ENCODE measurements around the gene MACO1. TPM values are rescaled to one million over a fixed set of nuclear protein-coding genes. Genes with fewer than 3 reads are reported as not detected.
"Not testable (repeated sequence)": the region's sequence is repeated elsewhere in the genome, so short reads cannot be mapped to it uniquely, and the experiment has no call there.

MACO1 gene
- total RNA-seq, 1 donor from 2014 or later = 24.9 TPM

DNA sequence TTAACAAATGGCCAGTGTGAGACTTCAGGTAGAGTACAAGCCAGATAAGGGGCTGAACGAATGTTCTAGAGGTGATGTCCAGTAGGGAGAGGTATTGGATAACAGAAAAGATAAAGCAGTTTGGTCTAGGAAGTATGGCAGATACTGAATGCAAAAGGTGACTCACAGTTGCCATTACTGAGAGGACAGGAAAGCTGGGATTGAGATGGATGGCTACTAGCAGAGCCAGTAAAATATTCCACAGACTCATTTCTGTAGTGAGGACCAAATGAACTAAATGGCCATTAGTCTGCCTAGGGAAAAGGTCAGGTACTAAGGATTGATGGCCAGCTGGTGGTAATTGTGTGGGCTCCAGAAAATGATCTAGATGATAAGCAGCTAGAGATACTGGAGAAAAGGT lies 11.5 kb downstream of the MACO1 start:
- no peaks in the 10 kb centered on the region for H3K27me3 ChIP-seq (ENCODE audit: control insufficient read depth, insufficient read depth, low read length)
- no peaks in the 10 kb centered on the region for H3K36me3 ChIP-seq (ENCODE audit: control insufficient read depth, insufficient read depth, low read length)
- TF ChIP-seq, protein P1, sequence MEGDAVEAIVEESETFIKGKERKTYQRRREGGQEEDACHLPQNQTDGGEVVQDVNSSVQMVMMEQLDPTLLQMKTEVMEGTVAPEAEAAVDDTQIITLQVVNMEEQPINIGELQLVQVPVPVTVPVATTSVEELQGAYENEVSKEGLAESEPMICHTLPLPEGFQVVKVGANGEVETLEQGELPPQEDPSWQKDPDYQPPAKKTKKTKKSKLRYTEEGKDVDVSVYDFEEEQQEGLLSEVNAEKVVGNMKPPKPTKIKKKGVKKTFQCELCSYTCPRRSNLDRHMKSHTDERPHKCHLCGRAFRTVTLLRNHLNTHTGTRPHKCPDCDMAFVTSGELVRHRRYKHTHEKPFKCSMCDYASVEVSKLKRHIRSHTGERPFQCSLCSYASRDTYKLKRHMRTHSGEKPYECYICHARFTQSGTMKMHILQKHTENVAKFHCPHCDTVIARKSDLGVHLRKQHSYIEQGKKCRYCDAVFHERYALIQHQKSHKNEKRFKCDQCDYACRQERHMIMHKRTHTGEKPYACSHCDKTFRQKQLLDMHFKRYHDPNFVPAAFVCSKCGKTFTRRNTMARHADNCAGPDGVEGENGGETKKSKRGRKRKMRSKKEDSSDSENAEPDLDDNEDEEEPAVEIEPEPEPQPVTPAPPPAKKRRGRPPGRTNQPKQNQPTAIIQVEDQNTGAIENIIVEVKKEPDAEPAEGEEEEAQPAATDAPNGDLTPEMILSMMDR (IDR thresholded peaks at IDR 0.05; ENCODE audit: insufficient read depth, low read length, poor library complexity, severe bottlenecking) = no peak
- DNase-seq (ENCODE audit: low read depth) = no peak
- H3K4me3 ChIP-seq (ENCODE audit: low read depth, low read length) = no peak overlapping the region

DNA sequence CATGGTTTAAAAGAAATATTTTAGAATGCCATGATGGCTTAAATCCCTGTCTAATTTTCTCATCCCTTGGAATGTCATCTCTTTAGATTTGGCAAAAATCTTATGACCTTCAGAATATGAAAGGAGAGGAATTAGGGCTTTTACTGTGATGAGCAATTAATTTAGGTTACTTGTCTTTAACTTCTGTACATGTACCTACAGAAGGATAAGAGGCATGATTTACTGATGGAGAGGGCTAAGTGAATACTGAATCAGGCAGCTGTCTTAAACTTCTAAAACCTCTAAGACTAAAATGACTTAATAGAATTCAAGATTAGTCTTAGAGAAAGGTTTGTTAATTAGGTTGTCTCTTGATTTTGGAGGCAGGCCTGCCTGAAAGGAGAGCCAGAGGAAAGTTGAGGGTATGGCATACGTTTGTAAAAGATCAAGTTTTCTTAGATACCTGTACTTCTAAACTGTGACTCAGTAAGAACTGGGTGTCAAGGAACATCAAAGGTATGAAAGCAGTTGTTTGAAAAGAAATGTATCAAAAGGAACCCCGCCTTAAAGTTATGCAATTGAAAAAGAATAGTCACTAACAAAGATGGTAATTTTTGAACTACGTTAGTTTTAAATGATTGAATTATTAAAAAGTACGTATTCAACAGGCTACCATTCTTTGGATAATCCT lies 12.5 kb downstream of the MACO1 start:
- Histone ChIP-seq H3K27me3 (ENCODE audit: control insufficient read depth, insufficient read depth, low read length) (no peaks in the 10 kb centered on the region), H3K36me3 (ENCODE audit: control insufficient read depth, insufficient read depth, low read length) (no peaks in the 10 kb centered on the region), H3K4me3 (ENCODE audit: low read depth, low read length) (no peak overlapping the region)
- TF ChIP-seq, protein P1 (IDR thresholded peaks at IDR 0.05; ENCODE audit: insufficient read depth, low read length, poor library complexity, severe bottlenecking) = no peak
- DNase-seq (ENCODE audit: low read depth) = no peak

DNA sequence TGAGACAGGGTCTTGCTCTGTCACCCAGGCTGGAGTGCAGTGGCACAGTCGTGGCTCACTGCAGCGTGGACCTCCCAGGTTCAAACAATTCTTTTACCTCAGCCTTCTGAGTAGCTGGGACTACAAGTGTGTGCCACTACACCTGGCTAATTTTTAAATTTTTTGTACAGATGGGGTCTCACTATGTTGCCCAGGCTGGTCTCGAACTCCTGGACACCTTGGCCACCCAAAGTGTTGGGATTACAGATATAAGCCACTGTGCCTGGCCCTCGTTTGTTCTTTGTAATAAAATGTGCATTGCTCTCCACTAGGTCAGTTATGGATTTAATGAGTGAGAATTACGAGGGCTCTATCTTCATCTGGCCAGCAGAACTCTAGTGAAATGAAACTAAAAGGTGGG lies 13.9 kb downstream of the MACO1 start:
- H3K4me3 ChIP-seq (ENCODE audit: low read depth, low read length); H3K36me3 ChIP-seq (ENCODE audit: control insufficient read depth, insufficient read depth, low read length); DNase-seq (ENCODE audit: low read depth); H3K27me3 ChIP-seq (ENCODE audit: control insufficient read depth, insufficient read depth, low read length): not testable (repeated sequence)

DNA sequence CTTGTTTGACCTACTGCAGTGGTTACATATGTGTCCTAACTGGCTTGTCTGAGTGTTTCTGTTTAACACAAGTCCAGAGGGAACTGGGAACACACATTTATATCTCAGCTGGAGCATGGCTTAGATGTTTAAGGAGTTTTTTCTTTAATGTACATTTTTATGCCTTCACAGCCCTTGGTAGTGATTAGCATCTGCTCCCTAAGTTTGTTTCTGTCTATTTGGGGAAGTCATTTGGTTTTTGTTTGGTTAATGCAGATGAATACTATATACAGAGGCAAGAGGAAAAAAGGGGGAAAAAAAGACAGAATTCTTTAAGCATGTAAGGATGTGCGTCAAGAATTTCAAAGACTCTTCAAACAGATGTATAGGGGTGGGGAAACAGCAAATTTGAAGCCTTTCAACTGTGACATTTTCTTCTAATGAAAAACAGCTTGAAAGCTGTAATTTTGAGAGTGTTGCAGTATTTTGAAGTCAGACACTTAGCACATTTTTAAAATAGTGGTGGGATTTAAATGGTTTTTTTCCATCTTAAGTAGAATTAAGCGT lies 15.4 kb downstream of the MACO1 start:
- DNase-seq (ENCODE audit: low read depth) = no peak
- Histone ChIP-seq H3K27me3 (ENCODE audit: control insufficient read depth, insufficient read depth, low read length) (no peaks in the 10 kb centered on the region), H3K36me3 (ENCODE audit: control insufficient read depth, insufficient read depth, low read length) (no peaks in the 10 kb centered on the region), H3K4me3 (ENCODE audit: low read depth, low read length) (no peak overlapping the region)
- TF ChIP-seq, protein P1 (IDR thresholded peaks at IDR 0.05; ENCODE audit: insufficient read depth, low read length, poor library complexity, severe bottlenecking) = no peak

DNA sequence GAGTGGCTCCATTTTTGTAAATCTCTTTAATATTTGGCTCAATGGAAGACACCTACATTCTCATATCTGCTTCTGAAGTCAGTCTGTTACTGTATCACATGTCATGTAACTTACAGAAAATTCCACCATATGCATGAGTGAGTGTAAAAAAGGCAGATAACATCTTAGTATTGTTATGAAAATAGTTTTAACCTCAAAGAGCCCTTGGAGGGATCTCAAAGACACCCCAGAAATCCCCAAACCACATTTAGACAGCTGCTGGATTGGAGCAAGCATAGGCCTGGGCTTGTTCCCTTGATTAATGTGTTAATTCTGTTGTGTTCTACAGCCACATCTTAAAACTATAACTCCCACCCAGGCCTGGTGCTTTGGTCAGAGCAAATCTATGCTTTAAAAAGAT lies 16.9 kb downstream of the MACO1 start:
- H3K4me3 ChIP-seq (ENCODE audit: low read depth, low read length) = no peak overlapping the region
- H3K27me3 ChIP-seq (ENCODE audit: control insufficient read depth, insufficient read depth, low read length) = no peaks in the 10 kb centered on the region
- DNase-seq (ENCODE audit: low read depth) = no peak
- TF ChIP-seq, protein P1 (IDR thresholded peaks at IDR 0.05; ENCODE audit: insufficient read depth, low read length, poor library complexity, severe bottlenecking) = no peak
- H3K36me3 ChIP-seq (ENCODE audit: control insufficient read depth, insufficient read depth, low read length) = no peaks in the 10 kb centered on the region

DNA sequence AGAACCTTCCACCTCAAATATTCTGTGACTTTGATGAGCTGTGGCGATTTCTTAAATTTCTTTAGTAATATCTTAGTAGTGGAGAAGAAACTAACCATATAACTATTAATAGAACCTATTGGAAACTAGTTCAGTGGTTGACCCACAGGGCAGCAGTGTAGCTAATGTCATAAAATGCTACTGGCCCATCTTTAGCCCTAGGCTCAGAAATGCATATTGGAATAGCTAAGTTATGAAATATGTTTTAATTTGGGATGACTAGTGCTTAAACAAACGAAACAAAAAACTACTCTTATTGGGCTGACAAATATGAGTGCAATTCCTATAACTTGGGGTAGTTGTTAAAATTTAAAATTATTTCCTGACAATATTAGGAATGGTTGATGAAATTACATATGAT lies 20.2 kb downstream of the MACO1 start:
- H3K4me3 ChIP-seq (ENCODE audit: low read depth, low read length) = no peak overlapping the region
- TF ChIP-seq, protein P1 (IDR thresholded peaks at IDR 0.05; ENCODE audit: insufficient read depth, low read length, poor library complexity, severe bottlenecking) = no peak
- H3K36me3 ChIP-seq (ENCODE audit: control insufficient read depth, insufficient read depth, low read length) = no peaks in the 10 kb centered on the region
- DNase-seq (ENCODE audit: low read depth) = no peak
- H3K27me3 ChIP-seq (ENCODE audit: control insufficient read depth, insufficient read depth, low read length) = no peaks in the 10 kb centered on the region
